Epidermal melanocyte (primary cell): Measurements from ENCODE around the gene ZNF429.
A peak's percentile ranks its signal among the peaks of the same experiment; 100 is the strongest.
"Not testable (repeated sequence)": the region's sequence is repeated elsewhere in the genome, so short reads cannot be mapped to it uniquely, and the experiment has no call there.

Experiments used
- DNase-seq: peaks from one replicate; pipeline ENCODE4 v3.0.0; 2011; ENCODE audit warnings: low spot score; ENCODE audit not compliant: insufficient read length

The ZNF429 gene

GRCh38 chr19:21513651-21514050, 8.2 kb downstream of the ZNF429 start:
- DNase-seq: no peak

- DNase-seq: no peak
These were observed 14.1 kb downstream of the ZNF429 start for GRCh38 chr19:21519488-21519887.

GRCh38 chr19:21532904-21533303, 27.5 kb downstream of the ZNF429 start:
- DNase-seq: no peak

- not testable (repeated sequence) for DNase-seq
These were observed 31.4 kb downstream of the ZNF429 start for GRCh38 chr19:21536741-21537290.

DNA sequence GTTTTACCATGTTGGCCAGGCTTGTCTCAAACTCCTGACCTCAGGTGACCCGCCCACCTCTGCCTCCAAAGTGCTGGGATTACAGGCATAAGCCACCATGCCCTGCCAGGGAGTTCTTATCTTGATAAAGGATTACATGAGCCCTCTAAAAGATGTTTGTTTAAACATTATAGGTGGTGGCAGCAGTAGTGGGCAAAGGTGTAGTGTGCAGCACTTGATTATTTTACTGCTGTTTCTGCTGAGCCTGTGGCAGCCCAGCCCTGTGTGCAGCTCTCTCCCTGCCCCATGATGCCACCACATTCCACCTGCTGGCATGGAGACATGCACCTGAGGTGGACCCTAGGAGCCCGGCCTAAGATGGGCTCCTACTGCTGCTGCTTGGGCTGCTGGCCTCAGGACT, 54.0 kb downstream of the ZNF429 start:
- no peak for DNase-seq

GRCh38 chr19:21564406-21564805, 59.0 kb downstream of the ZNF429 start:
- DNase-seq: no peak

DNA sequence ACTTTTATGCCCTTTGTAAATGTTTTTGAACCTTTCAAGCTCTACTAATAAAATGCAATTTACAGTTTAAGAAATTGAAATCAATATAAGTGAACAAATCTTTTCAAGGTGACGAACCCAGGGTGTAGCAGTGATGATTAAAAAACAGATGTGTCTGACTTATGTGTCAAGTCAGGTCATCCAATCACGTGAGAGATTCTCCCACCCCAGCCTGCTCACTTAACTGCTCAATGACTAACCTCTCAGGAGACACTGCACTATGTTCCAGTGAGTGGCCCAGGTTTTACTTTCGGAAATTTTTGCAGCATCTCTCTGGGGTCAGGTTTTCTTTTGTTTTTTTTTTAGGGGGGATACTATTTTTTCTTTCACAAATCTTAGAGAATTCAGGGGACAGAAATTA, 60.7 kb downstream of the ZNF429 start:
- no peak for DNase-seq

DNA sequence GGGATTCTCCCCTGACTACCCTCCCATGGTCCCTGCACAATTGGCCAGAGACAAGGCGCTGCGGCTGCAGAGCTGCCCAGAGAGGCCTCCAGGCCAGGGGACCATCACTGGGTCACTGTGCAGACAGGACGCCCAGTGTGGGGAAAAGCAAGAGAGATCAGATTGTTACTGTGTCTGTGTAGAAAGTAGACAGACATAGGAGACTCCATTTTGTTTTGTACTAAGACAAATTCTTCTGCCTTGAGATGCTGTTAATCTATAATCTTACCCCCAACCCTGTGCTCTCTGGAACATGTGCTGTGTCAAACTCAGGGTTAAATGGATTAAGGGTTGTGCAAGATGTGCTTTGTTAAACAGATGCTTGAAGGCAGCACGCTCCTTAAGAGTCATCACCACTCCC, 62.4 kb downstream of the ZNF429 start:
- DNase-seq: not testable (repeated sequence)

DNA sequence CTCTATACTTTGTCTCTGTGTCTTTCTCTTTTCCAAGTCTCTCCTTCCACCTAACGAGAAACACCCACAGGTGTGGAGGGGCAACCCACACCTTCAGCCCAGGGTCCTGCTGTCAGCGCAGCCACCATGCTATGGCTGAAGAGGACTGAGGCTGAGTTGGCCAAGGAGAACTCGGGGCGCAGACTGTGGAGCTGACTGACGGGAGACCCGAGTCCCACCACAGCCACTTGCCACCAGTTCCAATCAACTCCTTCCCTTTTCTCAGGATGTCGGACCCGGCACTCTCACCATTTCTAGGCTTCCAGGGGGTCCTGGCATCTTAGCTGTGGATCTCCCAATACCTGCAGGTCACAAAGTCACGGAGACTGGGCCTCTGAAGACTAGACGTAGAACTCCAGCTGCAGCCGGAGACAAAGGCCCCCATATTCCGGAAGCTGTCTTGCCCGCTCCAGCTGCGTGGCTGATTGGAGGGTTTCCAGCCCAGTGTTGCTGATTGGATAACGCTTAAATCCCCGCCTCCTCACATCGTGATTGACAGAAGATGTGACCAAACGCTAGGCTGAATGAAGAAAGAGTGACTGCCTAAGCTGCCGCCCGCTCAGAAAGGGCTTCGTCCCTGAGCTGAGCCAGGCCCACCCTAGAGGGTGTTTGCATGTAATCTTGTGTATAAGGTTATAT, 63.6 kb downstream of the ZNF429 start:
- DNase-seq: peak; percentile 47

DNA sequence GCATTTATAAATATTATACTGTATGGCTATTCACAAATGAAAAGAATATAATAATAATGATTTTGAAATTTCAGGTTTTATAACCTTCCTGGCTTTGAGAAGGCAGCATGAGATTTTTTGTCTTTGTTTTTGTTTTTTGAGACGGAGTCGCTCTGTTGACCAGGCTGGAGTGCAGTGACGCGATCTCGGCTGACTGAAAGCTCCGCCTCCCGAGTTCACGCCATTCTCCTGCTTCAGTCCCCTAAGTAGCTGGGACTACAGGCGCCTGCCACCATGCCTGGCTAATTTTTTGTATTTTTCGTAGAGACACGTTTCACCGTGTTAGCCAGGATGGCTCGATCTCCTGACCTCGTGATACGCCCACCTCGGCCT, 64.1 kb downstream of the ZNF429 start:
- DNase-seq: no peak

DNA sequence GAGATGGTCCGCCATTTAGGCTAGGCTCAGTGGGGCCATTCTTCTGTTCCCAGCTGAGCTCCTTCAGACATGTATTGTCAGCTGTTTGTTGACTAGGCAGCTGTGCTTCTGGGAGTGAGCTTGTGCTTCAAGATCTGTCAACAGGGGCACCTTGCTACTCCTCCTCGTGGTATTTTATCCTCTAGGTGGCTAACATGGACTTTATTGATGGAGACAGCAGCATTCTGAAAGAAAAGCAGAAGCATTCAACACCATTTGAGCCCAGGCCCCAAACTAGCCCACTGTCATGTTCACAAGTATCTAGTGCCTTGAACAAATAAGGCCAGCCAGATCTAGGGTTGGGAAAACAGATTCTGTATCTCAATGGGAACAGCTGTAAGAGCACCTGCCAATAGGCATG, 65.9 kb downstream of the ZNF429 start:
- no peak for DNase-seq

DNA sequence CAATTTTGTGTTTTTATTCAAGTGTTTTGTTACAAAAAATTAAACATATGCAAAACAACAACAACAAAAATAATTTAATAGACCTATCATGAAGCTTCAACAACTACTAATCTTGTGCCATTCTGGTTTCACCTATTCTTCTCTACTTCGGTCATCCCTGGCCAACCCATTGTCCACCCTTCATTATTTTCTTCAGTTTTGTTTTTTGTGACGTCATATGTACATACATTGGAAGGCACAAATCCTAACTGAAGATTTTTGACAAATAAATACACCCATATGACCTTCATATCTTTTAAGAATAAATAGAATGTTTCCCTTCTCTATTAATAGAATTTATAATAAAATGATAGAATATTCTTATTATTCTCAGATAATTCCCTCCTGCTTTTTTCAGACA, 69.2 kb downstream of the ZNF429 start:
- no peak for DNase-seq

- no peak for DNase-seq
These were observed 71.1 kb downstream of the ZNF429 start for GRCh38 chr19:21576481-21576880.

DNA sequence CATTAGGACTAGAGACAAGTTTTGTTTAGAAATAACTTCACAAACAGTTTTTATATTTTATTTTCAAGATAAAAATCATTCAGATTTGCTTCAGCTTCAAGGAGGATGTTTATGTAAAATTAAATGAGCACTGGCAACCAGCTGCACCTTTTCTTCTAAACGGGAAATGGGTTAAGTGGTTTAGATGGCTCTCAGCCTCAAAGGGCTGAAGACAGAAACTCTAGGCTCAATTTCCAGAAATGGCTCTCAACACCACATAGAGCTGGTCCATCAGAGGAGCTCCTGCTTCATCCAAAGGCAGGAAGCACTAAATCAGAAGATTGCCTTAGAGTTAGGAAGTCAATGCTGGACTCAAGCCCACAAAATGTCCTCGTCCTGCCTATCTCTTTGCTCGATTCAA, 74.7 kb downstream of the ZNF429 start:
- no peak for DNase-seq

GRCh38 chr19:21580818-21581217, 75.4 kb downstream of the ZNF429 start:
- no peak for DNase-seq

GRCh38 chr19:21581646-21582240, 76.3 kb downstream of the ZNF429 start:
- no peak for DNase-seq

DNA sequence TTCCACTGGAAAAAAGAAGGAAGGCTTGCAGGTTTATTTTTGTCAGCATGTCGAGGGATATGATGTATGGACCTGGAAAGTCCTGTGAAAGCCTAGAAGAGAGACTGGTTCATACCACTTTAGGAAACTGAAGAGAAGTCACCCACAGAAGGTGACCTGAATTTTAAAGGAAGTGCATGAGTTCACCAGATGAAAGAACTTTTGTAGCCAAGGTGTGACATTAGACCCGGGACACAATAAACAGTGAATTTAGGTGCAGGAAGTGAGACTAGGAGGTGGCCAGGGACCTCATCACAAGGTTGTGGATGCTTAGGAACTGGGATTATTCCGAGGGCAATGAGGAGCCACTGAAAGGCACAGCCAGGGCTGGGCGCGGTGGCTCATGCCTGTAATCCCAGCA, 79.1 kb downstream of the ZNF429 start:
- DNase-seq: no peak

DNA sequence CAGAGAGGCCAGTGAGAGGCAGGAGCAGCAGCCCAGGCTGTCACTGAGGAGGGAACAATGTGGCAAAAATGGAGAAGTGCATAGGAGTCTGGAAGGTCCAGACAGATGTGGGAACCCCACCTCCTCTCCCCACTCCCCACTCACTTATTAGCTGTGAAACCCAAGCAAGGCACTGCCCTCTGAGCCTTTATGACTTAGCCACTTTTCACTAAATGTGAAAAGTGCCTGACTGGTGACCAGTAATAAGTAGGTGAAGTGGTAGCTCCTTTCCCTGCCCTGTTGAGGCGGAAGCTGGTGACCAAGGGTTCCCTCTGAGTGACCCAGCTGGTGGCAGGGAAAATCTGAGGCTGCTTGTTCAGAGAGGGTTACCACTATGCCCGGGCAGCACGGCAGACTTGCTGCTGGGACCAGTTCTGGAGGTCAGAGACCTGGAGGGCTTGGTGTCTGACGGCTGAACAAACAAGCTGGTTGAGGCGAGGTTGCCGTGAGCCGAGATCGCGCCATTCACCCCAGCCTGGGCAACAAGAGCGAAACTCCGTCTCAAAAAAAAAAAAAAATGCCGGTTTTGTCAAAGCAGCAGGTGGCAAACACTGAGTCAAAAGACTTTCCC, 80.0 kb downstream of the ZNF429 start:
- no peak for DNase-seq

DNA sequence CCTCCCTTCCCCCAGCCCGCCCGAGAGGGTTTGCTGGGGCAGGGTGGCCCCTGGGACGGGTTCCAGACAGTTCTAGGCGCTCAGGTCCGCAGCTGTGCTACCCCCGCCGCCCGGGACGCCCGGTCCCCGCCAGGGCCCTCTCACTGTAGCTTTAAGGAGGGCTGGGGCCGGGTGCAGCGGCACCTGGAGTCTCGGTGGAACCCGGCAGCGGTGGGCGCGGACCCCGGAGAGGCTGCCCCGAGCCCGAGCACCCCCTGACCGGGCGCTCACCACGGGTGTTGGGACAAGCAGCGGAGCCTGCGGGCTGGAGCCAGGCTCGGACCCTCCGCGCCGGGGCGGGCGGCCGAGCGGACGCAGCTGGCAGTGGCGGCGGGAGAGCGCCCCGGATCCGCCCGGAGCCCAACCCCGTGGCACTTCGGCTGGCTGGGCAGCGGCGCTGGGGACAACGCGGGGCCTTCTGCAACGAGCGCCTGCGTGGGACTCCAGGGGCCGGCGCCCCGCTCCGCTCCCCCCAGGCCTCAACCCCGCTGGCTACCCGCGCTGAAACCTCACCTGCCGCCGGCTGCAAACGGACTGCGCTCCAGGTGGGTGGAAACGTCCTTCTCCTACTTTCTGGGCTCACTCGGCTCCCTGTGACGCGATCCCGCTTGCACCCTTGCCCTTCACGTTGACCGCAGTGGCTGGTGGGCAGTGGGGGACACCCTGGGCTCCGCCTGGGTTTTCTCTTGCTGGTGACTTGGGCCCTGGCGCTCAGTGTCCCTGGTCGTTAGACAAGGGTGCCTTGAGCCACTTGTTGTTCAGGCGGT, 81.1 kb downstream of the ZNF429 start:
- no peak for DNase-seq

DNA sequence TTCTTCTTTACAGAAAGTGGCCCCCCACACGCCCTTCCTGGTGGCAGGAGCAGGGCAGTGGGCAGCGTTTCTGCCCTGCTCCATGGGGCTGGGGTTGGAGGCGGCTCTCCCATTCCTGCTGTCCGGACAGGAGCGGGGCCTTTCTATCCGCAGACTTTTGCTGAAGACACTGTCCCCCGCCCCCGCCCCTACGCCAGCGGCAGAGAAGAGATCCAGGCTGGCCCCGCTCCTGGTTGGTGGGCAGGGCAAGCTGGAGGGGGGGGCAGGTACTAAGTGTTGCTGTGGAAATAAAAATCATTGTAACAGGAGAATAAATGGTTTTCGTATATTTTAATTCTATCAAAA, 81.7 kb downstream of the ZNF429 start:
- DNase-seq: no peak

DNA sequence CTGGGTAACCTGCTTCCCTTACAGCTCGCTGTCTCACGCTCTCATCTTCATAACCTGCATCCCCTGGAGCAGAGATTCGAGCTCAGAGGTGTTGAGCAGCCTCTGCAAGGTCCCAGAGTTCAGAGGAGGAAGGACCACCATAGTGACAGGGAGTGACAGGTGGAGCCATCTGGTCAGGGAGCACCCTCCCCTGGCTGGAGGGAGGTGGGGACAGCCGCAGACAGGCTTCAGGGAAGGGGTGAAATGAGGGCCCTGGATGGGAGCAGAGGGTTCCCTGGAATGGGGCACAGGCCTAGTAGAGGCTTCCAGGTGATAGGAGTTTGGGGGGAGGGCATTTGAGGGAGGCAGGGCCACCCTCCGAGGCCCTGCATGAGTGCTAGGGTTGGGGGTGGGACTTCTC, 82.1 kb downstream of the ZNF429 start:
- no peak for DNase-seq

GRCh38 chr19:21588065-21588601, 82.7 kb downstream of the ZNF429 start:
- no peak for DNase-seq
